GM18526 (cell line): ENCODE data around the gene TCOF1.
A peak's percentile ranks its signal among the peaks of the same experiment; 100 is the strongest.

Experiments
- POLR2A ChIP-seq: IDR thresholded peaks from 3 replicates; pipeline ENCODE4 v1.6.1; 2011; ENCODE audit not compliant: insufficient read length; ENCODE audit errors: extremely low read depth

The TCOF1 gene, protein sequence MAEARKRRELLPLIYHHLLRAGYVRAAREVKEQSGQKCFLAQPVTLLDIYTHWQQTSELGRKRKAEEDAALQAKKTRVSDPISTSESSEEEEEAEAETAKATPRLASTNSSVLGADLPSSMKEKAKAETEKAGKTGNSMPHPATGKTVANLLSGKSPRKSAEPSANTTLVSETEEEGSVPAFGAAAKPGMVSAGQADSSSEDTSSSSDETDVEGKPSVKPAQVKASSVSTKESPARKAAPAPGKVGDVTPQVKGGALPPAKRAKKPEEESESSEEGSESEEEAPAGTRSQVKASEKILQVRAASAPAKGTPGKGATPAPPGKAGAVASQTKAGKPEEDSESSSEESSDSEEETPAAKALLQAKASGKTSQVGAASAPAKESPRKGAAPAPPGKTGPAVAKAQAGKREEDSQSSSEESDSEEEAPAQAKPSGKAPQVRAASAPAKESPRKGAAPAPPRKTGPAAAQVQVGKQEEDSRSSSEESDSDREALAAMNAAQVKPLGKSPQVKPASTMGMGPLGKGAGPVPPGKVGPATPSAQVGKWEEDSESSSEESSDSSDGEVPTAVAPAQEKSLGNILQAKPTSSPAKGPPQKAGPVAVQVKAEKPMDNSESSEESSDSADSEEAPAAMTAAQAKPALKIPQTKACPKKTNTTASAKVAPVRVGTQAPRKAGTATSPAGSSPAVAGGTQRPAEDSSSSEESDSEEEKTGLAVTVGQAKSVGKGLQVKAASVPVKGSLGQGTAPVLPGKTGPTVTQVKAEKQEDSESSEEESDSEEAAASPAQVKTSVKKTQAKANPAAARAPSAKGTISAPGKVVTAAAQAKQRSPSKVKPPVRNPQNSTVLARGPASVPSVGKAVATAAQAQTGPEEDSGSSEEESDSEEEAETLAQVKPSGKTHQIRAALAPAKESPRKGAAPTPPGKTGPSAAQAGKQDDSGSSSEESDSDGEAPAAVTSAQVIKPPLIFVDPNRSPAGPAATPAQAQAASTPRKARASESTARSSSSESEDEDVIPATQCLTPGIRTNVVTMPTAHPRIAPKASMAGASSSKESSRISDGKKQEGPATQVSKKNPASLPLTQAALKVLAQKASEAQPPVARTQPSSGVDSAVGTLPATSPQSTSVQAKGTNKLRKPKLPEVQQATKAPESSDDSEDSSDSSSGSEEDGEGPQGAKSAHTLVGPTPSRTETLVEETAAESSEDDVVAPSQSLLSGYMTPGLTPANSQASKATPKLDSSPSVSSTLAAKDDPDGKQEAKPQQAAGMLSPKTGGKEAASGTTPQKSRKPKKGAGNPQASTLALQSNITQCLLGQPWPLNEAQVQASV (N-terminal part only)

DNA sequence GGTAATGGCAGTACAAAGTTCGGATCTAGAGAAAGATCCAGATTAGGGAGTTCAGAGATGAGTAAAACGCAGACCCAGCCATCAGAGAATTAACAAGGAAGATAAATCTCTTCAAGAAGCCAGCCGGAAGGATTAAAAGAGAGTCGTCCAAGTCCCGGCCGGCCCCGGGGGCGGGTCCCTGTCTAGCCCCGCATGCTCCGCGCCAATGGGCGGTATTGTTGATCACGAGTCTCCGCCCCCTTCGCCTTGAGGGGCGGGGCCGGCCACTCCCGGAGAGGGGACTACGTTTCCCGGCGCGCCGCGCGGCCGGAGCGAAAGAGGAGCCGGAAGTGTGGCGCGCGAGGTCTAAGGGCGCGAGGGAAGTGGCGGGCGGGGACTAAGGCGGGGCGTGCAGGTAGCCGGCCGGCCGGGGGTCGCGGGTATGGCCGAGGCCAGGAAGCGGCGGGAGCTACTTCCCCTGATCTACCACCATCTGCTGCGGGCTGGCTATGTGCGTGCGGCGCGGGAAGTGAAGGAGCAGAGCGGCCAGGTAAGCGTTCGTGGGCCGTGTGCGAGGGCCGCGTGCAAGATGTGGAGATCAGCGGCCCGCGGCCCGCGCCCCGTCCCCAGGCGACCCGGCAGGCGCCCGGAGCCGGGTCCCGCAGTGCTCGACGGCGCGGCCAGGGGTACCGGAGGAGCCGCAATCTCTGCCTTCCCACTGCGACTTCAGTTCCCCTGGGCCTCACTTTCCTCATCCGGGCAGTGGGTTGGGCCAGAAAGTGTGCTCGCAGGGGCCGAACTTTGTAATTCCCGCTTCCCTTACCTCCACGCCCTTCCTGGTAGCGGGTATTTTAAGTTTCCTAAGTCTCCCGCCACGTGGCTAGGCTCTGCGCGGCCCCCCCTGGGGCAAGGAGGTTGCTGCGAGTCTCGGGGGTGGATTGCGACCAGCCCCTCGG lies at the start of gene TCOF1:
Gene TCOF1, plus strand, starts transcription at position 372 of the 935 bp plus-strand sequence. Its CDS starts 50 bp downstream, at position 422.
- TF ChIP-seq POLR2A = peak; percentile 63

DNA sequence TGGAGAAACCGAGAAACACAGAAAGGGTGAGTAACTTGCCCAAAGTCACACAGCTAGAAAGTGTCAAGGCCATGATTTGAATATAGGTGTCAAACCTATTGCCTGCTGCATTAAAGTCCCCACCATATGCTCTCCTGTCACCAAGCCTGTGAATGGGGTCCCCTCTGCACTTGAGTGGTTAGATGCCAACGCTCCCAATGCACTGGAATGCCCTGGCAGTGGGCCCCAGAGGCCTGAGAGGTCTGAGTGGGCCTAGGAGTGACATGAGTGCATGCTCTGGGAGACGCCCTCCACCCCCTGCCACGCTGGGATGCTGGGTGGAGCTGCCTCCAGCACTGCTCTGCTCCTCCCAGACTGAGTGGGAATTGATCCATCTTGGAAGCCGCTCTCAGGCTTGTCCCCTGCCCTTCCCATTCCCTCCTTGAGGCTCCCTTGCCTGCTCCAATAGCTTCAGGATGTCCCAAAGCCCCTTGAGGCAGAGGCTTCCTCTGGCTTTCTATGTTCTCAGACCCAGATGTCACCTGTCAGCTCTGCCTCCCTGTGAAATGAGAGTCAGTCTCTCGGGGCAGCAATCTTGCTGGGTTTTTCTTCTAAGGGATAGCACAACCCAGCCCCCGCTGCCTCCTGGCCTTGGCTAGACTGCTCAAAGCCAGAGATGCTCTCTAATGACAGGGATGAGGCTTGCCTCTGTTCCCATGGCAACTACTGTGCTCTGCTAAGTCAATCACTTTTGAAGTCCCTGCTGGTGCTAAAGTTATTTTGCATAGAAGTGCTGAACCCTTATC lies 48.2 kb upstream of the TCOF1 start:
- TF ChIP-seq POLR2A = no peak

DNA sequence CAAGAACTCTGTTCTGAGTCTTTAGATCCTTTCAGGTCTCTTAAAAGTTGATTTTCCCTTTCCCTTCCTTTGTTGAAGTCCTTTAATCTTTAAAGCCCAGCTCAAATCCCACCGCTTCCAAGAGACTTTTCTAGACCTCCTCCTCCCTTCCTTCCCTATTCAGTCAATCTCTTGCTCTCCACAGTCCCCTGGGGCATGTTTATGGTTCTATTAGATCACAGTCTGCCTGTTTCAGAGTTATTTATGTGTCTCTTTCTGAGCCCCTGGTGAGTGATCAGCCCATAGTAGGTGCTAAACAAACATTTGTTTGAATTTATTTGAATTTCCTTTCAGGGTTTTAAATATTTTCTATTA lies 47.6 kb upstream of the TCOF1 start:
- no peak for TF ChIP-seq POLR2A

DNA sequence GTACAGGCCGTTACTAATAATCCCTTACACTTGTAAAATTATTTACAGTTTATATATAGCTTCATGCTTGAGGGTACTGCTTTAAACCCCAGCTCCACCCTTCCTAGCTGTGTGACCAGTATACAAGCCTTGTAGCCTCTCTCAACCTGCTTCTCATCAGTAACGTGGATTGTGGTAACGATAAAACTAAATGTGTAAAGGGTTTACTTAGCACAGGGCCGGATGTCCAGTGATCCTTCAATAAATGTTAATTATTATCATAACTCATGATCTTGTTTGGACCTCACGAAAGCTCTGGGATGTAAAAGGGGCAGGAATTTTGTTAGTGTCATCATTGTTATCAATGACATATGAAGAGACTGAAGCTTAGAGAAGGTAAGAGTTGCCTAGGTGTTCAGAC lies 47.3 kb upstream of the TCOF1 start:
- TF ChIP-seq POLR2A = no peak

DNA sequence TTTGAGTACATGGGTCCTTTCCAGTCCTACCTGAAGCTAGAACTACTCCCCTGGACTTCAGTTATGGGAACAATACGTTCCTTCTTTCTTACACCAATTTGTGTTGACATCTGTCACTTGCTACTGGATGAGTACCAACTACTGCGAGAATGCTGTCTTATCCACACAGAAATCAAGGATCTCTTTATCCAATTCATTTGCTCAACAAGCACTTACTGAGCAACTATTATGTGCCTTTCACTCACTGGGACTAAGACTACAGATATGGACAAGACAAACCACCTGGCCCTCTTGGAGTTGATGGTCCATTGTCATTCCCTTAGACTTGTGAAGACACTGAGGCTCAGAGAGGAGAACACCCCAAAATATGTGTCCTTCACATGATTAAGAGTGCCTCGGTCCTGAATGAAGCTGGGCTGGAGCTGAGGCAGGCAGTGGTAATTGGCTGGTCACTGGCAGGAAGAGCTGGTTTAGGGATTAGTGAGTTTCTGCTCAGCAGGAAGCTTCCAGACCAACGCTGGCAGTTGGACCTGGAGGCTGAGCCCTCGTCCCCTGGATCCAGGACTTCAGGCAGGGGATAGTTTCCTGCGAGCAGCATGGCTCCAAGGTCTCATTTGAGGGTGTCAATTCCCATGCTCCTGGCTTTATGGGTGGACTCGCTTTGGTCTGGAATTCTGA lies 46.3 kb upstream of the TCOF1 start:
- TF ChIP-seq POLR2A = no peak

DNA sequence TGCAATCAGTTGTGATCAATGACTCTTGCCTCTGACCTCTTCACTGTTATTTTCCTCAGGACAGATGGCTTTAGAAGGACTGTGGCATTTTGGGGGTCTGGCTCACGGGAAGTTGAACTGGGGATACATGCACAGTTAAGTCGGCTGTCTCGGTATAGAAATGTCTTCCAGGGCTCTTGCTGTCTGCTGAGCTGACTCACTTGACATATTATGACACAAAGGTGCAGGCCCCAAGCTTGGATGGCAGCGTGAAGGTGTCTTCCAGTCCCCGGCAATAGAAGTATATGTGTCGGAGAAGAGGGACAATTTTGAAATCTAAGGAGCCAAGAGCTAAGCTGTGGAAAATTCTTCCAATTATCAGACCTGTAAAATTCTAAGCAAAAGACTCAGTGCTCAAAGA lies 45.0 kb upstream of the TCOF1 start:
- no peak for TF ChIP-seq POLR2A

DNA sequence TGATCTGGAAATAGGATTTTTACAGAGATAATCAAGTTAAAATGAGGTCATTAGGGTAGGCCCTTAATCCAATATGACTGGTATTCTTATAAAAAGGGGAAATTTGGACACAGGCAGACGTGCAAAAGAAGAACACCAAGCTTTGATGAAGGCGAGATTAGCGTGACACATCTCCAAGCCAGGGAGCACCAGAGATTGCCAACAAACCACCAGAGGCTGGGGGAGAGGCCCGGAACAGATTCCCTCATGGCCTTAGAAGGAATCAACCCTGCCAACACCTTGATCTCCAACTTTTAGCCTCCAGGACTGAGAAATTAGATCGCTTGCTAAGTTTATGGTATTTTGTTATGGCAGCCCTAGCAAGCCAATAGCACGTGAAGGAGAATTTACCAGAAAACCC lies 44.0 kb upstream of the TCOF1 start:
- no peak for TF ChIP-seq POLR2A

DNA sequence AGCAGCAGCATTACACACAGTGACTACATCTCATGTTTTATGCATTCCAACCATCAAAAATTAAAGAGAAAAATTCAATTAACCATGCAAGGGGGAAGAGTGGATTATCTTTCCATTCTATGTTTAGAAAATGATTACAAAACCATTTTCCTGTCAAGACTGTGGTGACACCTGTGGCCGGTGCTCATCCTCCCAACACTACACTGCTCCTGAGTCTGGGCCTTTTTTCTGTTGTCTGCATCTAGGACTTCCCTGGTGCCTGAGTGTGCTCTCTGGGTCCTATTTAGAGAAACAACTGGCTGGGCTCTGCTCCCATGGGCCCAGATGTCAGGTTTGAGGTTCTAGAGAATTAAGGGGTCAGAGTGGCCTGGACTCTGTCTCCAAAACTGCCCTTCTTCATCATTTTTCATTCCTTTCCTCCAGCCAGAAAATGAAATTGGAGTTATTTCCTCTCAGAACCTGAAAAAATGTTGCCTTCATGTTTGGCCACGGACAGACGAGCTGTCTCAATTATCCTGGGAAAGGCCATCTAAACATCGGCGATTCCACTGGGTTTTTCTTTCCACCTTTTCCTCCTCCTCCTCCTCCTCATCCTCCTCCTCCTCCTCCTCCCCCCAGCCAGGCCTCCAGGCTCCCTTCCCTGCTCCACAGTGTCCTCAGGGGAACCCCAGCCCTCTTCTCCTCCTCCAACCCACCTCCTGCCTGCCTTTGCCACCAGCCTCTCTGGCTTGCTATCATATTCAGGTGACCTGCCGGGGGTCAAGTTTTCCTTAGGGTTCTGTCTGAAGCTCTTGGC lies 43.4 kb upstream of the TCOF1 start:
- no peak for TF ChIP-seq POLR2A

DNA sequence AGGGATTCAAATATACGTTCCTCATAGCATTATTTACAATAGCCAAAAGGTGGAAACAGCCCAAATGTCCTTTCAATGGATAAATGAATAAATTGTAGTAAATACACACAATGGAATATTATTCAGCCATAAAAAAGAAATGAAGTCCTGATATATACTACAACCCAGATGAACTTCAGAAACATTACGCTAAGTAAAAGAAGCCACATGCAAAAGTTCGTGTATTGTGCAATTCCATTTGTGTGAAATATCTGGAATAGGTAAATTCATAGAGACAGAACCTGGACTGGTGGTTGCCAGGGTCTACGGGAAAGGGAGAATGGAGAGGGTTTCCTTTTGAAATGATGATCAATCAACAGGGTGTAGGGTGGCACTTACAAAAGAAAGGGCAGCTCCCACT lies 42.3 kb upstream of the TCOF1 start:
- no peak for TF ChIP-seq POLR2A

DNA sequence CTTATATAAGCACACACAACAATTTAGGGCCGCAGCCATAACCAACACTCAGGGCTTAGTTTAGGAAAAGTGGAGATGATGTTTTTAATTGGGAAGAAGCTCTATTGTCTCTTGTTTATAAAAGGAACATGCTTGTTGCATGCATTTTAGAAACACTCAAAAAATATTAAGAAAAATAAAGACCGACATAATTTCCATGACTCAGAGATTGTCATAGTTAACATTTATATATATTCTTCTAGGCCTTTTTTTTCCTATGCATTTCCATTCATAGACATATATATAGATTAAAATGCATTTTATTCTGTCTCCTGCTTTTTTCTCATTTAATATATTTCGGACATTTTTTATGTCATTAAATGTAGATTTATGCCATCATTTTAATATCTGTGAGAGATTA lies 41.2 kb upstream of the TCOF1 start:
- no peak for TF ChIP-seq POLR2A

DNA sequence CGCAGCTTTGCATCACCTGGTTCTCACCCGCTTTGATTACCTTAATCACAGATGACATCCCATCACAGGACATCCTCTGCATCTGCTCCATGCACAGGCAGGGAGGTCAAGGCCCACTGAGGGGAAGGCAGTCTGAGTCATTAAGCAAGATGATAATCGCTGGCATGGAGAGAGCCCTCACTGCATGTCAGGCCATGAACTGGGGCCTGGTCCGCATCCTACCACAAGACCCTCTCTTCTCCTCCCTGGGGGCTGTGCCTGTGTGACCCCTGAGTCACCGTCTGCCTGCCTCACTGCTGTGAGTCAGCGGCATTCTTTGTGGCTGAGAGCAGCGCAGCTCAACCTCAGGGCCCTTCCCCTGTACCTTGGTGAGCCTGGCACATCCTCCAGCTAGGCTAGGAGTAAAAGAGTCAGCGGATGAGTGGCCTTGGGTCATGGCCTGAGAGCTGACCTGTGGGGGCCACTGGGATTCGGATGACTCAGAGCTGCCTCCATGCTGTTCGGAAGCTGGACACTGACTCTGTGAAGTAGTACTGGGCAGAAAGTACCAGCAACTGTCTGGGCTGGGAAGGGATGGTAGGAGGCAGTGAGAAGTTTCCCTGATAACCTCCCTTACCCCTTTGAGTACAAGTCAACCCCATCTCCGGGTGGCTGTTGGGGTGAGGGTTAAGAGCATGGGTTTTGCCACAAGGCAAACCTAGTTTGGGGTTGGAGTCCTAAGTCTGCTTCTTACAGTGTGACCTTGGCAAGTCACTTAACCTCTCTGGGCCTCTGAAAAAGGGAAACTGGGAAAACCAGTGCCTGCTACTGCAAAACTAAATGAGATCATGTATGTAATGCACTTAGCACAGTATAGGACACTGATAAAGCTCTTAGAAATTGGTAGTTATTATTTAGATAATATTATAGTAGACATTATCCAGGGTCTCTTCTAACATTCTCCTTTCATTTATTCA lies 40.2 kb upstream of the TCOF1 start:
- no peak for TF ChIP-seq POLR2A
